Spinal cord (tissue), 10 donors: ENCODE data around the gene ZBTB1. TPM values are rescaled to one million over a fixed set of nuclear protein-coding genes. Genes with fewer than 3 reads are reported as not detected.

Source experiments
- DNase-seq, 6 donors: peaks; one replicate each; pipeline versions ENCODE4 v3.0.0 to v3.0.0-alpha.2; 2013 to 2015; ENCODE audit warnings: low spot score in 6 of 6, low read depth in 4 of 6
- H3K27ac ChIP-seq: one replicate; pipeline ENCODE4 v1.5.1; 2013; ENCODE audit warnings: low read depth, low read length, control low read depth
- H3K27me3 ChIP-seq: one replicate; pipeline ENCODE4 v1.6.1; 2013; ENCODE audit warnings: low read length; ENCODE audit not compliant: control insufficient read depth, insufficient read depth
- H3K36me3 ChIP-seq: one replicate; pipeline ENCODE4 v1.6.1; 2013; ENCODE audit warnings: low read length; ENCODE audit not compliant: control insufficient read depth, insufficient read depth
- H3K4me1 ChIP-seq: one replicate; pipeline ENCODE4 v1.6.1; 2013; ENCODE audit warnings: low read length; ENCODE audit not compliant: control insufficient read depth, insufficient read depth
- H3K4me3 ChIP-seq: one replicate; pipeline ENCODE4 v1.5.1; 2013; ENCODE audit warnings: low read depth, low read length, control low read depth
- H3K9me3 ChIP-seq: one replicate; pipeline ENCODE4 v1.6.1; 2013; ENCODE audit warnings: low read length; ENCODE audit not compliant: control insufficient read depth, insufficient read depth
- WGBS: methylation state at CpG from one replicate; pipeline ENCODE4 v1.1.5; 2013; ENCODE audit warnings: missing lambda C conversion rate; ENCODE audit not compliant: insufficient coverage; 5-methylcytosine and 5-hydroxymethylcytosine counted together
- polyA plus RNA-seq, 2 donors: library from polyadenylated mRNA; unstranded; fragments of 120-200 nt; gene quantifications; one replicate each; pipeline ENCODE4 v1.2.1, GENCODE V29; 2013; ENCODE audit not compliant: insufficient read length in 2 of 2
- total RNA-seq, 2 donors: library from RNA; depleted of rRNA in 1 of 2; stranded (reverse); fragments of 120-200 nt in 1 of 2; fragments of >200 nt in 1 of 2; gene quantifications; one replicate each; pipeline versions ENCODE4 v1.2.3 to v1.2.4, GENCODE V29; 2013 to 2014
- donor health status: healthy.

ZBTB1 gene
- total and polyA plus RNA-seq, 4 donors = 35.7 to 75.1 (median 49.1) TPM

DNA sequence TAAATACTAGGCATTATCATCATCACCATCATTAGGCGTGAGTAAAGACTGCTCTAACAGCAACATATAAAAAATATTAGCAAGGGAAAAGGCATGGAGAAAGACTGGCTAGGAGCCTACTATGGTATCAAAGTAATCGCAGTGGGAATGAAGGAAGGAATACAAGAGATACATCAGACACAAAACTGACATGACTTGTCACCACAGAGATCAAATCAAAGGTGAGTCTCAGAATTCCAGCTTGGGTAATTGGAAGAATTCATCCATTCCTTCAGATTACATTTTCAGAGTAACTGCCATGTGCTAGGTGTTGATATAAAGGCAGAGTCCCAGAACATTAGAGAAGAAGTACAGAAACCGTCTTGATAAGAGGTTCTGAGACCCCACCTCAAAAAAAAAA, 11.1 kb upstream of the ZBTB1 start:
- H3K36me3 ChIP-seq = peaks cover 8% of the 10 kb centered on the region
- H3K4me1 ChIP-seq = no peaks in the 10 kb centered on the region
- no peaks in the 10 kb centered on the region for H3K27me3 ChIP-seq
- H3K4me3 ChIP-seq = no peak overlapping the region
- H3K27ac ChIP-seq = no peak overlapping the region
- no peak for DNase-seq
- WGBS = no CpG with 5 or more reads among the region's 3 CpGs
- no peaks in the 10 kb centered on the region for H3K9me3 ChIP-seq

DNA sequence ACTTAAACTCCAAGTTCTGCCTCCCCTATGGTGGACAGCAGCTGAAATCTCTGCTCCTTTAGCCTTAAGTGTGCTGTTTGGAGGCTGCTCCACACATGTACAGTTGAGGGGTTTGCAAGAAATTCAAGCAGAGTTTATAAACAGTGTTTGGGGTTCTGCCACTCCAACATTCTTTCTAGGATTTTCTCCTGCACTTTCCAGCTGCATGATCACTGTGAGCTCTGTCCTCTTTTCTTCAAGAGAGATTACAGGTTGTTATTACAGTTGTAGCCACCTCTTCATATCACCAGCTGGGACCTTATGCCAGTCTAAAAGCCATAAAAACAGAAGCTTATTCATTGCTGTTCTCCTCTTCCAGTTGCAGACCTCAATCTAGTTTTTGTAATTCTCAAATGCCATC, 9.3 kb upstream of the ZBTB1 start:
- Histone ChIP-seq H3K9me3 (no peaks in the 10 kb centered on the region), H3K4me1 (no peaks in the 10 kb centered on the region), H3K36me3 (no peaks in the 10 kb centered on the region), H3K27ac (no peak overlapping the region), H3K4me3 (no peak overlapping the region), H3K27me3 (no peaks in the 10 kb centered on the region)
- DNase-seq = no peak

DNA sequence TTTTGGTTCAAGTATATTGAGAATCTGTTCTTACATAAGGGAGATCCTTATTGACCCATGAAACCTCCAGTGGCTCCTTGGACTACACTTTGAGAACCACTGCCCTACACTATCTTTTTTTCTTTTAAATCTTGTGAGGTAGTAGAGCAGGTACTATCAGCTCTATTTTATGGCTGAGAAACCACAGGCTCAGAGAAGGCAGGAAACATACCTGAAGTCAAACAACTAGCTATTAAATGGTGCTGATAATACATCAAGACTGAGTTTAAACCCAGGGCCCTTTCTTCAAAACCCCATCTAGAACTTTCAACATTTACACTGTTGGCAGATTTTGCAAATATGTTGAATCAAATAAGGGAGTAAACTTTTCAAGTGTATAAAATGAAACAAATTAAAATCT, 7.8 kb upstream of the ZBTB1 start:
- no peak overlapping the region for H3K4me3 ChIP-seq
- no peak overlapping the region for H3K27ac ChIP-seq
- H3K9me3 ChIP-seq = no peaks in the 10 kb centered on the region
- H3K27me3 ChIP-seq = no peaks in the 10 kb centered on the region
- DNase-seq = no peak
- H3K4me1 ChIP-seq = peaks cover 4% of the 10 kb centered on the region
- no peaks in the 10 kb centered on the region for H3K36me3 ChIP-seq

DNA sequence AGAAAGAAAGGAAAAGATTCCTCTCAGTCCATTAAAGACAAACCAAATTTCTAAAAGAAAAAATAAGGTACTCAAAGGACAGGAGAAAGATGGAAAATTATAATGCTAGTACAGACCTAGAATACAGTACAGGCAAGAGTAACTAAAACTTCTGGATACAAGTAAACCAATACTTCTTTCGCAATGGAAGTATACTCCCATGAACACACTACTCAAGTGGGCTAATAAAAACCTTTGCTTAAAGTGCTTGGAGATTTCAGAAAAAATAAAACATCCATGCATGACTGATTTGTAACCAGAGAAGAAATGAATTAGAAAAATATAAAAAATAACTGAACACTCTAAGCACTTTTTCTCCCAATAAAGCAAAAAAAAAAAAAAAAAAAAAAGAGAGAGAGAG, 4.5 kb upstream of the ZBTB1 start:
- no peak overlapping the region for H3K4me3 ChIP-seq
- H3K9me3 ChIP-seq = no peaks in the 10 kb centered on the region
- no peak overlapping the region for H3K27ac ChIP-seq
- H3K27me3 ChIP-seq = no peaks in the 10 kb centered on the region
- WGBS = no CpG with 5 or more reads among the region's 1 CpG
- H3K36me3 ChIP-seq = peaks cover 2% of the 10 kb centered on the region
- DNase-seq = no peak
- peaks cover 7% of the 10 kb centered on the region for H3K4me1 ChIP-seq

DNA sequence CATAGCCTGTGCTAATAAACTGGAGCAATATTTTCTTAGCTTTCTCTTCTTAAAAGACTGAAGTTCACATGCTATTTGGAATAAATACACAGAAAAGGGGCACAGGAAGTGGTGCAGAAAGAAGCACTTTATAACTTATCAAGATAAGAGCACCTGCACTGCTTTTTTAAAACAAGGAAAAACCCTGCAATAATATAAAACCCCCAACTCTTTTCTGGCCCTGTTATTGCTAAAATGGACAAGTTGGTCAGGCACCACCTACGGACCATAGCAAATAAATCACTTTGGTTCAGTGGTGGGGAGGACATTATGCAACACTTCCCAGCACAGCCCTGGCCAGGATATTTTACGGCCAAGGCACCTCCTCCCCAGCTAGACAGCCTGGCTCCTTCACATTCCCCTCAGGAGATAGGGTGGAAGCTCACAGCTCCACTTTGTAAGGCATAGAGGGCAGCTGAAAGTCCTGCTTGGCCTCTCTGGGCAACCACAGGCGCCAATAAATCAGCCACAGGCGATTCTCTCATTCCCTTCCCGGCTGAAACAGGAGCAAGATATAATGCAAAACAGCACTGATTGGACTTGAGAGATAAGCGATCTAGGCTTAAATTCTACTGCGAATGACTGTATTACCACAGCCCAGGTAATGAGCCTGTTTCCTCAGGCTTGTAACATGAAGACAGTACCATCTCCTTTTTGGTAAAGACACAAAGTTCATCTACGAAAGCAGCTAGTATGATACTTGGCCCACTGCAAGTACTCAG, 3.0 kb upstream of the ZBTB1 start:
- peak in 2 of 6 donors; percentile 9 to 38 for DNase-seq
- Histone ChIP-seq H3K4me1 (peaks cover 13% of the 10 kb centered on the region), H3K4me3 (no peak overlapping the region), H3K9me3 (no peaks in the 10 kb centered on the region), H3K36me3 (peaks cover 2% of the 10 kb centered on the region), H3K27me3 (no peaks in the 10 kb centered on the region), H3K27ac (peak overlapping the region; percentile 35)
- WGBS = 54% methylated on average over 3 of the region's 8 CpGs

DNA sequence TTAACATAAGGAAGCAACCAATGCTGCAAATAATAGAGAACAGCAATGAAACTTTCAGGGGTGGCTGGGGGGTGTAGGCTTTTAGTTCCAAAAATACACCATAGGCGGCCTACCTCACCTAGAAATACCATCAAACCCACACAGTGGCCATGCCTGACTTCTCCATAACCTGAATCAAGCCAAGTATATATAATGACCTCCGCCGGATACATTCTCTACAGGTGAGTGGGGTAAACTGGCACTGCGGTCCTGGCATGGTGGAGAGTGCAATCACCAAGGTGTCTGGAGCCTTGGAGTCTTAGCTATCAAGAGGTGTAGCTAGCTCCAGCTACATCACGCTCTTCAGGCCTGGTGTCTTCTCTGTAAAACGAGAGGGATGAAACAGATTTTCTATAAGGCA, 2.1 kb upstream of the ZBTB1 start:
- no peaks in the 10 kb centered on the region for H3K27me3 ChIP-seq
- DNase-seq = no peak
- H3K27ac ChIP-seq = peak overlapping the region; percentile 99
- no CpG with 5 or more reads among the region's 6 CpGs for WGBS
- peaks cover 13% of the 10 kb centered on the region for H3K4me1 ChIP-seq
- peaks cover 2% of the 10 kb centered on the region for H3K36me3 ChIP-seq
- H3K4me3 ChIP-seq = peak overlapping the region; percentile 98
- no peaks in the 10 kb centered on the region for H3K9me3 ChIP-seq

DNA sequence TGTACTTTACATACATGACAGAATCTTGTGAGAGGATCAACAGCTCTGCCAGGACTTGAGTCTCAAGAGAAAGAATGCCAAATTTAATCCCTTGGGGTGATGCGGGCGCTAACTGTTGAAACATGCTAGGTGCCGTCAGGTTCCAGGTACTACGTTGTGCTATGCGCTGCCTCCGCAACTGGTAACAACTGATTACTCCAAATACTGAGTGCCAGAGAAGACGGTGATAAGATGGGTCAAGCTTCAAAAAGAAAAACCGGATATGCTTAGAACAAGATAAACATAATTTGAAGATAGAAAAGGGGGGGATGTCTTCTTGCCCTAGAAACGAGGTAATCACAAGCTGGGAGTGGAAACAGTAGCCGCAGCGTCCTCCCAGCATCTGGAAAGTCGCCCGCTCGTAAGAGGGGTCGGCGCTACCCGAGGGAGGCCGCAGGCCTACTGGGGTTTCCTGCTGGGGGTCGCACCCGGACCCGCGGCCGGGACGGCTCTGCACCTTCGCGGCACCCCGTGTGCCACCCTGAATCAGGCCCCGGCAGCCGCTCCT, 1.6 kb upstream of the ZBTB1 start:
- H3K36me3 ChIP-seq = peaks cover 2% of the 10 kb centered on the region
- H3K4me1 ChIP-seq = peaks cover 13% of the 10 kb centered on the region
- H3K9me3 ChIP-seq = no peaks in the 10 kb centered on the region
- DNase-seq = peak in 2 of 6 donors; percentile 46 to 67
- peak overlapping the region; percentile 99 for H3K27ac ChIP-seq
- H3K27me3 ChIP-seq = no peaks in the 10 kb centered on the region
- WGBS = under 1% methylated on average over 24 of the region's 29 CpGs
- H3K4me3 ChIP-seq = peak overlapping the region; percentile 98

DNA sequence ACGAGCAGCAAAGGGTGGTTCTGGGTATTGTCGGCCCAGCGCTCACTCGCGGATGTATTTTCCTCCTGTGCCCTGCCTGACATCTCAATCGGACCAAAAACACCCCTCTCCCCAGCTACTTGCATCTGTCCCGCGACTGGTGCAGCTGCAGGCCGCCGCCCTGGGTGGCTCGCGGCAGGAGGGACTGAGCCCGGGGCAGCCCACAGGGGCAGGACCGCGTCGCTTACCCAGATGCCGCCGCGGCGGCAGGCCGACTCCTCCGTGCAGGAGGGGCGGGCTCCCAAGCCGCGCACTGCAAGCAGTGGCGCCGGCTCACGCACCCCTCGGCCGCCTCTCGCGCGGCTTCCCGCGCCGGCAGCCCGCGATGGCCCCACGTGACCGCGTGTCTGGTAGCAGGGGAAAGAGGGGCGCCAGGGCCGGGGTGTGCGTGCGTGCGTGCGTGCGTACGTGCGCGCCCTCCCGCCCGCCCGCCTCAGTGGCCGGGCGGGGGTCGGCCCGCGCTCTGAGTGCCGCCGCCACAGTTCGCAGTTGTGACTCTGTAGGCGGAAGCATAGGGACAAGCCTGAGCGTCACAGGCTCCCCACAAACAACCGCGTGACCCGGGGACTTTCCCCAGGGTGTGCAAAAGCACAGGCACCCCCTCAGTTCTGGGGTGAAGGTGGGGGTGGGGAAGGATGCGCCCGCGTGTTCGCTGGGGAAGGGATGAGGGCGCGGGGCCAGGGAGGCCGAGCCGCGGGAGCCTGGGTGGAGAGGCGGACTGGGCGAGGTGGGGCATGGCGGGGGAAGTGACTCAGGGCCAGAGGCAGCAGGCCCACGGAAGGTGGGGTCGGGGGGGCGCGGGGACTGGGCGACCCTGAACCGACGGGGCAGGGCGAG, 898 bp upstream of the ZBTB1 start, which contains the start of gene ZBTB25:
Gene ZBTB25 (minus strand): TSS at position 405 of the 876 bp plus-strand sequence. CDS start 13,305 bp downstream, outside the sequence.
- Histone ChIP-seq H3K9me3 (no peaks in the 10 kb centered on the region), H3K36me3 (peaks cover 2% of the 10 kb centered on the region), H3K4me1 (peaks cover 13% of the 10 kb centered on the region), H3K4me3 (peak within 1 kb of the TSS; percentile 98), H3K27me3 (no peaks in the 10 kb centered on the region), H3K27ac (peak within 1 kb of the TSS; percentile 99)
- WGBS = under 1% methylated on average over 87 of the region's 87 CpGs
- DNase-seq = peak; percentile 70 to 98 (median 88)

DNA sequence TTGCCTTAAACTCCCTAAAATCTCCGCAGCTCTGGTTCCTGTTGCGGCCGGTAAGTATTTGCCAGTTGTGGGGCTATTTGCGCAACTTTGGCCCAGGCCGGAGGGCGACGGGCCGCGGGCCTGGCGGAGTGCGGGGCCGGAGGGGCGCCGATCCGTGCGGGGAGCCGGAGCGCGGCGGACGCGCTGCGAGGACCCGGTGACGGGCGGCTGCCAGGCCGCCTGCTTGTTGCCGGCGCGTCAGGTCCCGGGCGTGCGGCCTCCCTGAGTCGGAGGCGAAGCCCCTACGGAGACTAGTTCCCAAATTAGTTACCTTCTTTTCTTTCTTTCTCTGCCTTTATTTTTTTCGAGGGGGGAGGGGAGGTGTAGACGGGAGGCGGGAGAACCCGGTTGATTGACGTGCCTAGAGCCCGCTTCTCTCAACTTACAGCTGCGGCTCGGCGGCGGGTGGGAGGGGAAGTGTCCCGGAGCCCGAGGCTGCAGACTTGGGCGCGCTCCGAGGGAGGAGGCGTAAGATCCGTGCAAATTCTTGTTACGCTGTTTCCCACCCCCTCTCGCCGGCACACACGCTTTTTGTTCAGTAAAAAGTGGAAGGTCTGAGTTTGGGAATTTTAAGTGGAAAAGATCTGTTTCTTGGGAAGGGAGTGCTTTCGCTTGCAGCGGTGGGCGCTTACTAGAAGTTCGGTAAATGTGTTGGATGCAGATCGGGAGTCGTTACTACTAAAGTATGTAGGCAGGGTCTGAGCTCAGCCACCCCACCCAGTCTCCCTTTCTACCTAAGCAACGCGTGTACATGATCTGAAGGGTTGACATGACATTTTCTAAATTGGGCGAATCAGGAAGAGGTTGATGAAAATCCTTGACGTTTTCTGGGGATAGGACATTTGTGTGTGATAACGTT, 576 bp downstream of the ZBTB1 start:
- under 1% methylated on average over 50 of the region's 68 CpGs for WGBS
- H3K4me1 ChIP-seq = peaks cover 13% of the 10 kb centered on the region
- H3K27me3 ChIP-seq = no peaks in the 10 kb centered on the region

More for the DNA sequence above, 576 bp downstream of the ZBTB1 start:
- DNase-seq = peak; percentile 61 to 95 (median 76)
- H3K9me3 ChIP-seq = no peaks in the 10 kb centered on the region
- H3K27ac ChIP-seq = peak overlapping the region; percentile 99
- peaks cover 2% of the 10 kb centered on the region for H3K36me3 ChIP-seq
- H3K4me3 ChIP-seq = peak overlapping the region; percentile 98
